ENCODE data around the gene MRPL51. TPM values are rescaled to one million over a fixed set of nuclear protein-coding genes. Genes with fewer than 3 reads are reported as not detected.
"Not testable (repeated sequence)": the region's sequence is repeated elsewhere in the genome, so short reads cannot be mapped to it uniquely, and the experiment has no call there.

MRPL51 gene
- total RNA-seq, 1 donor from 2014 or later: 132 TPM

- peak; percentile 81 for DNase-seq (ENCODE audit: low read depth, low spot score)
Observed at GRCh38 chr12:6532051-6532926, 39.2 kb upstream of the MRPL51 start.

GRCh38 chr12:6530576-6531260 lies 37.7 kb upstream of the MRPL51 start:
- no peak for DNase-seq (ENCODE audit: low read depth, low spot score)

- no peak for DNase-seq (ENCODE audit: low read depth, low spot score)
Observed at GRCh38 chr12:6529291-6529737, 36.3 kb upstream of the MRPL51 start.

DNA sequence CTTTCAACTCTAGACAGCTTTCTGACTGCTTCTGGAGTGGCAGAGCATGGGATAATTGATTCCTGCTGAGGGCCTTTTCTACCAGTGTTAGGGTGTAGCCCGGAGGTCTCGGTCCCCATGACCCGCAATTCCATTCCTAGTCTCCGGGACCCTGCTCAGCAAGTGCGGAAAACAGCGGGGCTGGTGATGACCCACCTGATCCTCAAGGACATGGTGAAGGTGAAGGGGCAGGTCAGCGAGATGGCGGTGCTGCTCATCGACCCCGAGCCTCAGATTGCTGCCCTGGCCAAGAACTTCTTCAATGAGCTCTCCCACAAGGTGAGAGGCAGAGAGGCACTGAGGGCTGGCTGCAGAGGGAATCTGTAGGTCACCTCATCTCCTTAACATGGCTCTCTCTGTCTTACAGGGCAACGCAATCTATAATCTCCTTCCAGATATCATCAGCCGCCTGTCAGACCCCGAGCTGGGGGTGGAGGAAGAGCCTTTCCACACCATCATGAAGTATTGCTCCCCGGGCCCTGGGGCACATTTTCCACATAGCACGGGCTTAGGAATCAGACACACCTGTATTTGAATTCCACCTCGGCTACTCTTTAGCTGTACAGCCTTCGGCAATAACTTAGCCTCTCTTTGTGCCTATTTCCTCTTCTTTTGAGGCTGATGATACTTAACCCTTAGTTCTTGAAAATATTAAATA lies 35.6 kb upstream of the MRPL51 start:
- DNase-seq (ENCODE audit: low read depth, low spot score): no peak

DNA sequence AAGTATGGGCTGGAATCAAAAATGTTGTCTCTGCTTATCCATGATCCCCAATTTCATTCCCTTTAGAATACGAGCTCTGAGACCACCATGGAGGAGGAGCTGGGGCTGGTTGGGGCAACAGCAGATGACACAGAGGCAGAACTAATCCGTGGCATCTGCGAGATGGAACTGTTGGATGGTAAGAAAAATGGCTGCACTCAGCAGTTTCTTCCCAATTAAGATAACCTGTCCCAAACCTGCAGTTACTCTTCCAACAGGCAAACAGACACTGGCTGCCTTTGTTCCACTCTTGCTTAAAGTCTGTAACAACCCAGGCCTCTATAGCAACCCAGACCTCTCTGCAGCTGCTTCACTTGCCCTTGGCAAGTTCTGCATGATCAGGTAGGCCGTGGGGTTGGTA lies 34.6 kb upstream of the MRPL51 start:
- no peak for DNase-seq (ENCODE audit: low read depth, low spot score)

GRCh38 chr12:6526766-6527525 lies 33.9 kb upstream of the MRPL51 start:
- DNase-seq (ENCODE audit: low read depth, low spot score): no peak

- no peak for DNase-seq (ENCODE audit: low read depth, low spot score)
Observed at GRCh38 chr12:6526201-6526600, 33.1 kb upstream of the MRPL51 start.

DNA sequence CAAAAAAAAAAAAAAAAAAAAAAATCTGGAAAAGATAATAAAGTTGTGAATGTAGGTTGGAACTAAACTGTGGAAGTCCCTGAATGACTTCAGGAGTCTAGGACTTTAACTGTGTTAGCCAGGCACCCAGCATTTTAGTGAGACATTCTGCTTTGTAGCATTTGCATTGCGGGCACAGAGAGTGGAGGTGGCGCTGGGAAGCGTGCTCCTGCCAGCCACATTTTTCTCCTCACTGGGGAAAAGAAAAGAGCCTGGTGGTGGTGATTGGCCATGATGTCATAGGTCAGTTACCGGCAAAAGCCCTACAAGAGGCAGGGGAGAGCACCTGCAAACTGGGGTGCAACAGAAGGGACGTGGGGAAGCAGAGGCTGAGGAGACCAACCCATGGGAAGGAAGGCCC lies 31.6 kb upstream of the MRPL51 start:
- no peak for DNase-seq (ENCODE audit: low read depth, low spot score)

GRCh38 chr12:6523708-6524107 lies 30.6 kb upstream of the MRPL51 start:
- DNase-seq (ENCODE audit: low read depth, low spot score): no peak

- no peak for DNase-seq (ENCODE audit: low read depth, low spot score)
Observed at GRCh38 chr12:6522193-6522592, 29.1 kb upstream of the MRPL51 start.

GRCh38 chr12:6520186-6520585 lies 27.1 kb upstream of the MRPL51 start:
- DNase-seq (ENCODE audit: low read depth, low spot score): no peak

DNA sequence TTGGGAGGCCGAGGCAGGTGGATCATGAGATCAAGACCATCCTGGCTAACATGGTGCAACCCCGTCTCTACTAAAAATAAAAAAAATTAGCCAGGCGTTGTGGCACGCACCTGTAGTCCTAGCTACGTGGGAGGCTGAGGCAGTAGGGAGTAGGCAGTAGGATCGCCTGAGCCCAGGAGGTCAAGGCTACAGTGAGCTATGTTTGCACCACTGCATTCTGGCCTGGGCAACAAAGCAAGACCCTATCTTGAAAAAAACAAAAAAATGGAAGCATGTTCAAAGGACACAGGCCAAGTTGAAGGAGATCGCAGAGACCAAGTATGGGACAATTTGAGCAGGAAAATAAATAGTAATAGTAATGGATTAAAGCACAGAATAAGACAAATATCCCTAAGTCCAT lies 15.0 kb upstream of the MRPL51 start:
- no peak for DNase-seq (ENCODE audit: low read depth, low spot score)

GRCh38 chr12:6507102-6507998 lies 14.3 kb upstream of the MRPL51 start:
- no peak for DNase-seq (ENCODE audit: low read depth, low spot score)

DNA sequence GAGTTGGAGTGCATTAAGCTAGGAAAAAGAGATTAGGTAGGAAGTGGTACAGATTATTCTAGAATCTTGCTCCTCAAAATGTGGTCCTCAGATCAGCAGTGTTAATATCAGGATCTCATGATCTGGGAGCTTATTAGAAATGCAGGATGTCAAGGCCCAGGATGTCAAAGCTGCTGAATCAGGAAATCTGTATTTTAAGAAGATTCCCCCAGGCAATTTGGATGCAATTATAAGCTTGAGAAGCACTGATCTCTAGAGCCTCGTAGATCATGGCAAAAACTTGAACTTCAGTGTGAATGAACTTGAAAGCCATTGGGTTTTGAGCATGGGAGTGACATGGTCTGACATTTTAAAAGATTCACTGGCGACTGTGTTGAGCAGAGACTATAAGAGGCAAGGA lies 7.4 kb upstream of the MRPL51 start:
- DNase-seq (ENCODE audit: low read depth, low spot score): no peak

DNA sequence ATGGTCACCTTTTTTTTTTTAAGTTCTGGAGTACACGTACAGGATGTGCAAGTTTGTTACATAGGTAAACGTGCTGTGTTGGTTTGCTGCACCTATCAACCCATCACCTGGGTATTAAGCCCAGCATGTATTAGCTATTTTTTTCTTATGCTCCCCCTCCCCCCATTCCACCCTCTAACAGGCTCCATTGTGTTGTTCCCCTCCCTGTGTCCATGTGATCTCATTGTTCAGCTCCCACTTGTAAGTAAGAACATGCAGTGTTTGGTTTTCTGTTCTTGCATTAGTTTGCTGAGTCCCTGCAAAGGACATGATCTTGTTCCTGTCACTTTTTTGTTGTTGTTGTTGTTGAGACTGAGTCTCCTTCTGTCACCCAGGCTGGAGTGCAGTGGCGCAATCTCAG lies 4.2 kb upstream of the MRPL51 start:
- DNase-seq (ENCODE audit: low read depth, low spot score): not testable (repeated sequence)

GRCh38 chr12:6494968-6495367 lies 1.9 kb upstream of the MRPL51 start:
- no peak for DNase-seq (ENCODE audit: low read depth, low spot score)

DNA sequence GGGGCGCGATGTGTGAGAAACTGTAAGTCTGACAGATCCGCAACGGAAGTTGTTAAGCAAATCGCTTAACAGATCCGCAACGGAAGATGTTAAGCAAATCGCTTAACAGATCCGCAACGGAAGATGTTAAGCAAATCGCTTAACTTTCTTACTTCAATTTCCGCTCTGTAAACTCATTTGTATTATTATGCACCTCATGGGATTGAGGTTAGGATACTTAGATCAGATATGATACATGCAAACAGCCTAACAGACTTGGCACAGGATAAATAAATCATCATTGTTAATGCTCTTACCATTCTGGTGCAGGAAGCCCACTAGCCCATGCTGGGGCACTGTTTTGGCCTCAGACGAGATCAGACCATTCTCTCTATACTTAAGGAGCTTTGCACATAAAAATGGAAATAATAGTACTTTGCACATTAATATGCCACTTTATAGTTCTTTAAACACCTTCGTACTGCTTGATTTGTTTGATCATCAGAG lies 1.2 kb upstream of the MRPL51 start:
- DNase-seq (ENCODE audit: low read depth, low spot score): no peak

DNA sequence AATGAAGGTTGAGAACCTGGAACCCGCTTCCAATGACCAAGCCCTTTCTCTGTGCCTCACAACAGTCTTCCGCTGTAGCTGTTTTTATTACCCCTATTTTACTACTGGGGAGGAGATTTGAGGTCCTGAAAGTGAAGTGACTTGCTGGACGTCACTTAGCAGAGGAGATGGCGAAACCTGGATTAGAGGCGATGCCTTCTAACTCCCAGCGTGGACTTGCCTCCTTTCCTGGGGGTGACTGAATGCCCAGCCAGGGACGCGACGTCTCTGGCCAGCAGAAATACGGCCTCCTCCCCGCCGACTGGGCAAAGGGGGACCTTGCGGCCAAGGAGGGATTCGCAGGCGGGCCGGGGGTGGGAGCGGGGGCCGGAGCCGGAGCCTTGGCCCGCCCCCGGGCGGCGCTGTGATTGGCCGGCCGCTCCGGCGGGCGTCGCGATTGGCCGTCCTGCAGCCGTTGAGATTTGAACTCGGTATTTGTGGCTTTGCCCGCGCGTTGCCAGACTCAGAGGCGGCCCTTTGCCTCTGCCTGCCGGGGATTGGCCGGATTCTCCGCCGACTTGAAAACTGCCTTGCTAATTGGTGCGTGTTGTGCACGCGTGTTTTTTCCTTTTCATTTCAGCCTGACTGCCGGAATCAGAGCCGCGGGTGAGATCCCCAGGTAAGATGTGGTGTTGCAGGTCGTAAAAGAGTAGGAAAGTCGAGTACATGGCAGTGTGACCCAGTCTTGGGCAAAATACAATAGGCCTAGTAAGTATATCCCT lies 615 bp upstream of the MRPL51 start, which contains the start of gene NCAPD2:
Gene NCAPD2 (plus strand): TSS at position 606 of the 761 bp plus-strand sequence. CDS start 997 bp downstream, outside the sequence.
- DNase-seq (ENCODE audit: low read depth, low spot score): peak; percentile 85

DNA sequence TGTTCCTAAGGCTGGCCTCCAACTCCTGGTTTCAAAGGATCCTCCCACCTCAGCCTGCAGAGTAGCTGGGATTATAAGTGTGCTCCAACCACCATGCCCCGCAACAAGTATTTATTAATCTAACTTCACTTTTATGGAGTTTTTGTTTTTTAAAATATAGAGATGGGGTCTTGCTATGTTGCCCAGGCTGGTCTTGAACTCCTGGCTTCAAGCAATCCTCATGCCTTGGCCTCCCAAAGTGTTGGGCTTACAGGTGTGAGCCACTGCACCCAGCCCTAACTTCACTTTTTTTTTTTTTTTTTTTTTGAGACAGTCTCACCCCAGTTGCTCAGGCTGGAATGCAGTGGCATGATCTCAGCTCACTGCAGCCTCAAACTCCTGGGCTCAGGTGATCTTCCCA lies 2.4 kb downstream of the MRPL51 start:
- not testable (repeated sequence) for DNase-seq (ENCODE audit: low read depth, low spot score)

All from pulmonary artery endothelial cell (primary cell).